K562 (cell line): ENCODE data around the gene BTBD2. TPM values are rescaled to one million over a fixed set of nuclear protein-coding genes. Genes with fewer than 3 reads are reported as not detected.

Source experiments
- EP300 ChIP-seq: IDR thresholded peaks from 2 replicates; pipeline ENCODE4 v1.6.1; 2012; ENCODE audit warnings: low read length, improper control_type of control experiment
- ERF ChIP-seq: fragments of 450-650 bp; formaldehyde crosslinking; IDR thresholded peaks from 2 replicates; pipeline ENCODE4 v1.4.0; 2020; ENCODE audit warnings: mild to moderate bottlenecking, mixed read lengths
- KAT2B ChIP-seq: IDR thresholded peaks from one replicate; pipeline ENCODE4 v1.6.1; 2012; ENCODE audit warnings: low read depth, mild to moderate bottlenecking, control low read depth, inconsistent platforms, low read length, moderate library complexity
- KDM1A ChIP-seq, 2 experiments: fragments of 450-650 bp; IDR thresholded peaks; 2 replicates each; pipeline ENCODE4 v1.6.1; 2016; ENCODE audit warnings: mild to moderate bottlenecking in 2 of 2
- L3MBTL2 ChIP-seq: fragments of 450-650 bp; IDR thresholded peaks from 2 replicates; pipeline ENCODE4 v1.6.1; 2016; ENCODE audit warnings: mild to moderate bottlenecking, moderate library complexity
- NR1H2 ChIP-seq: sonication (generic); formaldehyde crosslinking; IDR thresholded peaks from 2 replicates; pipeline ENCODE4 v1.4.0; 2020; ENCODE audit warnings: mild to moderate bottlenecking, missing genetic modification reagents
- PML ChIP-seq: IDR thresholded peaks from 2 replicates; pipeline ENCODE4 v1.6.1; 2012; ENCODE audit warnings: low read length, inconsistent platforms
- POLR2G ChIP-seq: fragments of 200-400 bp; formaldehyde crosslinking; IDR thresholded peaks from 2 replicates; pipeline ENCODE4 v1.6.1; 2017; ENCODE audit warnings: low read depth, mild to moderate bottlenecking, antibody characterized with exemption, low read length, moderate library complexity
- SAFB ChIP-seq: fragments of 200-400 bp; formaldehyde crosslinking; IDR thresholded peaks from 2 replicates; pipeline ENCODE4 v1.6.1; 2017; ENCODE audit warnings: low read depth, low read length, borderline replicate concordance
- SIX5 ChIP-seq, 2 experiments: IDR thresholded peaks; 2 replicates each; pipeline ENCODE4 v1.6.1; 2011; ENCODE audit warnings: low read length in 2 of 2, borderline replicate concordance in 1 of 2, low read depth in 1 of 2, mild to moderate bottlenecking in 1 of 2, moderate library complexity in 1 of 2; ENCODE audit not compliant: insufficient read depth in 1 of 2
- ZBTB8A ChIP-seq: fragments of 450-650 bp; IDR thresholded peaks from 2 replicates; pipeline ENCODE4 v1.6.1; 2018; ENCODE audit warnings: mild to moderate bottlenecking, moderate library complexity; ENCODE audit not compliant: partially characterized antibody
- ZFPM2 ChIP-seq: fragments of 250-450 bp; sonication (Bioruptor Pico); IDR thresholded peaks from 2 replicates; pipeline ENCODE4 v1.5.1; 2022; ENCODE audit warnings: mild to moderate bottlenecking
- ZNF133 ChIP-seq: fragments of 250-450 bp; sonication (Bioruptor Pico); IDR thresholded peaks from 2 replicates; pipeline ENCODE4 v1.4.0; 2020; ENCODE audit warnings: mild to moderate bottlenecking
- ZNF197 ChIP-seq: fragments of 200-800 bp; sonication (Bioruptor generic); IDR thresholded peaks from 2 replicates; pipeline ENCODE4 v1.6.1; 2016; ENCODE audit warnings: low read depth, missing genetic modification characterization, missing compliant biosample characterization
- ZNF431 ChIP-seq: sonication (generic); formaldehyde crosslinking; IDR thresholded peaks from 2 replicates; pipeline ENCODE4 v1.8.0; 2022; ENCODE audit warnings: mild to moderate bottlenecking, missing genetic modification reagents
- ZNF717 ChIP-seq: fragments of 250-450 bp; sonication (Bioruptor Pico); IDR thresholded peaks from 2 replicates; pipeline ENCODE4 v1.5.0; 2021
- ZNF785 ChIP-seq: fragments of 250-450 bp; sonication (Bioruptor Pico); IDR thresholded peaks from 2 replicates; pipeline ENCODE4 v1.4.0; 2020; ENCODE audit warnings: mild to moderate bottlenecking
- ZZZ3 ChIP-seq: fragments of 450-650 bp; IDR thresholded peaks from 2 replicates; pipeline ENCODE4 v1.6.1; 2016; ENCODE audit warnings: antibody characterized with exemption, mild to moderate bottlenecking, moderate library complexity
- polyA plus RNA-seq, 8 experiments: library from polyadenylated mRNA; depleted of rRNA in 4 of 8; stranded (reverse) in 5 of 8; unstranded in 3 of 8; fragments of >200 nt; fragmentation: Nextera tagmentation in 2 of 8; fragmentation: Illumina TruSeq in 1 of 8; extraction: Ambion mirVana in 2 of 8; extraction: Trizol in 1 of 8; gene quantifications; 2 replicates each; pipeline versions ENCODE4 v1.2.1 to v1.2.3, GENCODE V29; 2011 to 2014; ENCODE audit warnings: inconsistent platforms in 1 of 8, missing spikeins in 1 of 8
- total RNA-seq, 7 experiments: library from RNA; depleted of rRNA in 6 of 7; stranded (reverse); fragments of >200 nt in 6 of 7; fragmentation: Illumina TruSeq in 2 of 7; extraction: Trizol in 2 of 7; gene quantifications; 2 replicates each; pipeline versions ENCODE4 v1.2.1 to v1.2.3, GENCODE V29; 2011 to 2021; ENCODE audit warnings: low replicate concordance in 1 of 7
- TF ChIP-seq, protein P1 (sequence below): sonication (generic); formaldehyde crosslinking; IDR thresholded peaks from 2 replicates; pipeline ENCODE4 v1.4.0; 2020; ENCODE audit warnings: mild to moderate bottlenecking, missing genetic modification reagents
- TF ChIP-seq, protein P2 (sequence below): sonication (generic); formaldehyde crosslinking; IDR thresholded peaks from 2 replicates; pipeline ENCODE4 v1.8.0; 2022; ENCODE audit warnings: mild to moderate bottlenecking, missing genetic modification reagents
- TF ChIP-seq, protein P3 (sequence below): fragments of 450-650 bp; formaldehyde crosslinking; IDR thresholded peaks from 2 replicates; pipeline ENCODE4 v1.4.0; 2020; ENCODE audit warnings: mild to moderate bottlenecking, moderate library complexity
- TF ChIP-seq, protein P4 (sequence below): fragments of 200-800 bp; sonication (Bioruptor generic); IDR thresholded peaks from 2 replicates; pipeline ENCODE4 v1.6.1; 2017; ENCODE audit warnings: missing genetic modification characterization, missing compliant biosample characterization

The BTBD2 gene
- total and polyA plus RNA-seq, 9 of the 15 experiments (the other 6 are each of a cell fraction or from before 2014, with no cell fraction given), result 0.10 to 15.6 (median 6.9) TPM

DNA sequence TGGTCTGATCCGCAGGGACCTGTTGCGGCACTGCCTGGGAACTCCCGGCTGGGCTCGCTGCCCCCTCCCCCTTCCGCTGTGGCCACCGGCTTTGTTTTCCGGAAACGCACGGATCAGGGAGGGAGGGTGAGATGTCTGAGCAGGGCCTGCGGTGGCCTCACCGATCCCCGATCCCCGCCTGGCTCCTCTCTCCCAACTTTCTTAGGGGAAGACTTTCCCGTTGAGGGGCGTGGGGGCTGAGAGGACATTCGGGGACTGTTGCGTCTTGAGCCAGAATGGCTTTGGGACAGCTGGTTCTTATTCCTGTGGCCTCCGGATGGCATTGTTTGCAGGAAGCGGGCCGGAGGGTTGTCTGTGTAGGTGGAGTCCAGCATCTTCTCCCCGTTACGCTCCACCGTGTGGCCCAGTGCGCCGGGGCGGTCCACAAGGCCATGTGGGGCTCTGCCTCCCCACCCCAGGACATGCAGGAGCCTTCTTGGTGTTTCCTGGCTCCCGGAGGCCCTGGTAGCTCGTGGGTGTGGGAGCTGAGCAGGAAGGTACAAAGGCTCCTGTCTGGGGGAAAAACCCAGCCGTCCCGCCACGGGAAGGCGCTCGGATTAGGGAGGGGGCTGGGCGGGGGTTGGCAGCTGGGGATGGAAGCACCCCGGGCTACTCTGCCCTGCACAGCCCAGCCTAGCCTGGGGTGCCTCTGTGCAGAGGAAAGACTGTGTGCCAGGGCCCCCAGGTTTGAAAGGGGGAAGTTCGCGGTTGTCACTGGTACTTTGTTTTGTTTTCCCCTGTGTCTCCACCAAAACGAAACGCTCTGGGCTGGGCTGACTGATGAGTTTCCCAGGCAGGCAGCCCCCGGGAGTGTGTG, 73.2 kb downstream of the BTBD2 start (continued):
- TF ChIP-seq KDM1A (IDR thresholded peaks at IDR 0.05), result peak in 1 of 2 experiments; percentile 52; a peak in 1 of 4 replicates
- no peak for TF ChIP-seq SAFB
- TF ChIP-seq ZNF717 (CRISPR knock-in tag), result no peak
- no peak for TF ChIP-seq PML
- TF ChIP-seq ZBTB8A, result no peak
- no peak for TF ChIP-seq EP300
- no peak for TF ChIP-seq ZFPM2
- no peak for TF ChIP-seq KAT2B
- TF ChIP-seq, protein P1, sequence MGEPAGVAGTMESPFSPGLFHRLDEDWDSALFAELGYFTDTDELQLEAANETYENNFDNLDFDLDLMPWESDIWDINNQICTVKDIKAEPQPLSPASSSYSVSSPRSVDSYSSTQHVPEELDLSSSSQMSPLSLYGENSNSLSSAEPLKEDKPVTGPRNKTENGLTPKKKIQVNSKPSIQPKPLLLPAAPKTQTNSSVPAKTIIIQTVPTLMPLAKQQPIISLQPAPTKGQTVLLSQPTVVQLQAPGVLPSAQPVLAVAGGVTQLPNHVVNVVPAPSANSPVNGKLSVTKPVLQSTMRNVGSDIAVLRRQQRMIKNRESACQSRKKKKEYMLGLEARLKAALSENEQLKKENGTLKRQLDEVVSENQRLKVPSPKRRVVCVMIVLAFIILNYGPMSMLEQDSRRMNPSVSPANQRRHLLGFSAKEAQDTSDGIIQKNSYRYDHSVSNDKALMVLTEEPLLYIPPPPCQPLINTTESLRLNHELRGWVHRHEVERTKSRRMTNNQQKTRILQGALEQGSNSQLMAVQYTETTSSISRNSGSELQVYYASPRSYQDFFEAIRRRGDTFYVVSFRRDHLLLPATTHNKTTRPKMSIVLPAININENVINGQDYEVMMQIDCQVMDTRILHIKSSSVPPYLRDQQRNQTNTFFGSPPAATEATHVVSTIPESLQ, result no peak
- no peak for TF ChIP-seq NR1H2 (CRISPR knock-in tag)
- no peak for TF ChIP-seq ZNF785 (CRISPR knock-in tag)
- TF ChIP-seq ZZZ3, result no peak
- no peak for TF ChIP-seq ZNF197 (CRISPR knock-in tag)
- TF ChIP-seq L3MBTL2, result 0 out of 2 replicates have a peak, but pooled peaks have one; percentile 13
- TF ChIP-seq, protein P2, sequence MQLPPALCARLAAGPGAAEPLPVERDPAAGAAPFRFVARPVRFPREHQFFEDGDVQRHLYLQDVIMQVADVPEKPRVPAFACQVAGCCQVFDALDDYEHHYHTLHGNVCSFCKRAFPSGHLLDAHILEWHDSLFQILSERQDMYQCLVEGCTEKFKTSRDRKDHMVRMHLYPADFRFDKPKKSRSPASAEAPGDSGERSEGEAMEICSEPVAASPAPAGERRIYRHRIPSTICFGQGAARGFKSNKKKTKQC (CRISPR knock-in tag), result no peak
- no peak for TF ChIP-seq ZNF133 (CRISPR knock-in tag)
- TF ChIP-seq SIX5 (IDR thresholded peaks at IDR 0.05; ENCODE audit: borderline replicate concordance in 1 of 2, insufficient read depth in 1 of 2, low read depth in 1 of 2, low read length in 2 of 2), result no peak
- TF ChIP-seq, protein P3, sequence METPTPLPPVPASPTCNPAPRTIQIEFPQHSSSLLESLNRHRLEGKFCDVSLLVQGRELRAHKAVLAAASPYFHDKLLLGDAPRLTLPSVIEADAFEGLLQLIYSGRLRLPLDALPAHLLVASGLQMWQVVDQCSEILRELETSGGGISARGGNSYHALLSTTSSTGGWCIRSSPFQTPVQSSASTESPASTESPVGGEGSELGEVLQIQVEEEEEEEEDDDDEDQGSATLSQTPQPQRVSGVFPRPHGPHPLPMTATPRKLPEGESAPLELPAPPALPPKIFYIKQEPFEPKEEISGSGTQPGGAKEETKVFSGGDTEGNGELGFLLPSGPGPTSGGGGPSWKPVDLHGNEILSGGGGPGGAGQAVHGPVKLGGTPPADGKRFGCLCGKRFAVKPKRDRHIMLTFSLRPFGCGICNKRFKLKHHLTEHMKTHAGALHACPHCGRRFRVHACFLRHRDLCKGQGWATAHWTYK, result no peak
- peak; percentile 70 for TF ChIP-seq POLR2G
- no peak for TF ChIP-seq ERF (CRISPR knock-in tag)
- TF ChIP-seq ZNF431 (CRISPR knock-in tag), result no peak
- TF ChIP-seq, protein P4, sequence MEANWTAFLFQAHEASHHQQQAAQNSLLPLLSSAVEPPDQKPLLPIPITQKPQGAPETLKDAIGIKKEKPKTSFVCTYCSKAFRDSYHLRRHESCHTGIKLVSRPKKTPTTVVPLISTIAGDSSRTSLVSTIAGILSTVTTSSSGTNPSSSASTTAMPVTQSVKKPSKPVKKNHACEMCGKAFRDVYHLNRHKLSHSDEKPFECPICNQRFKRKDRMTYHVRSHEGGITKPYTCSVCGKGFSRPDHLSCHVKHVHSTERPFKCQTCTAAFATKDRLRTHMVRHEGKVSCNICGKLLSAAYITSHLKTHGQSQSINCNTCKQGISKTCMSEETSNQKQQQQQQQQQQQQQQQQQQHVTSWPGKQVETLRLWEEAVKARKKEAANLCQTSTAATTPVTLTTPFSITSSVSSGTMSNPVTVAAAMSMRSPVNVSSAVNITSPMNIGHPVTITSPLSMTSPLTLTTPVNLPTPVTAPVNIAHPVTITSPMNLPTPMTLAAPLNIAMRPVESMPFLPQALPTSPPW (CRISPR knock-in tag), result peak; percentile 81
